ENCODE data around the gene GOLGA1.
A peak's percentile ranks its signal among the peaks of the same experiment; 100 is the strongest.
"Not testable (repeated sequence)": the region's sequence is repeated elsewhere in the genome, so short reads cannot be mapped to it uniquely, and the experiment has no call there.

GOLGA1 gene

DNA sequence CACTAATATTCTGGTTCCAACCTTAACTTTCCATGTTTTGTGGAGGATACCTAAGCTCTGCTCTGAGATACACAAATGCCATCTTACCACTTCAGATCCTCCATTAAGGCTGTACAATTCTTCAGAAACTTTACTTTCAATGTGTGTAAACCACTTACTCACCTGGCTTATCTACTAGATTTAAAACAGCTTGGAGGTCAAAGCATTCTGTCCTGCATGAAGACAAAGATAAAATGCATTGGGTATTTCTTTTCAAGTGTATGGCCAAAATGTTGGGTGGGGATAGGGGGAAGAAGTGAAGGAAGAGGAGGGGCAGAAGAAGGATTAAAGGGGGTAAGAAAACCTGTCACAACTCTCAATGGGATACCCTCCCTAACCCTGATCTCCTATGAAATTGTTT, 939 bp downstream of the GOLGA1 start:
- DNase-seq (ENCODE audit: low spot score), result peak; percentile 11

DNA sequence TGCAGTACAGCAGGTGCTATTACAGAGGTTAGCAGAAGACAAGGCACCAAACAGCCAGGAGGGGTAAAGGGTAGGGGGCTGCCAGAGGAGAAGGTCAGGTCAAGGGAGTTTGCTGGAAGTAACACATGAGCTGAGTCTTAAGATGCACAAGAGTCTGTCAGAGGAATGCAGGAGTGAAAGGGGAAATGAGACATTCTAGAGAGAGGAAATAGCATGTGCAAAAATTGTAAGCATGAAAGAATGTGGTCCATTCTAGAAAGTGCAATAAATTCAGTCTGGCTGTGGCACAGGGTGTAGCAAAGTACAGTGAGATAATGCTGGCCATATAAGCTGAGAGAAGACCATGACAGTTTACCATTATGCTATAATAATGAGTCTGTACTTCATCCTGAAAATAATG, 6.6 kb downstream of the GOLGA1 start:
- no peak for DNase-seq (ENCODE audit: low spot score)

DNA sequence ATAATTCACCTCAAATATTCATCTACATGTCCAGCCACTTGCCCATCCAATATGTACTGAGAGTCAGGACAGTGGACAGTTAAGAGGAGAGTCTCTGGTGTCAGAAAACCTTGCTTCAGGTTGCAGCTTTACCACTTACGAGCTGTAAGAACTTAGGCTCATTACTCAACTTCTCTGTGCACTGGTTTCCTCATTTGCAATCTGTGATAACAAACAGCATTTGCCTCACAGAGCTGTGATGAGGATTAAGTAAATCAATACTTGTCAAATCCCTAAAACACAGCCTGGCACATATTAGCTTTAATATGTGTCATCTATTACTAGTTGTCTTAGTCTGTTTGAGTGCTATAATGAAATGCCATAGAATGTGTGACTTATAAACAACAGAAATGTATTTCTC, 8.6 kb downstream of the GOLGA1 start:
- no peak for DNase-seq (ENCODE audit: low spot score)

DNA sequence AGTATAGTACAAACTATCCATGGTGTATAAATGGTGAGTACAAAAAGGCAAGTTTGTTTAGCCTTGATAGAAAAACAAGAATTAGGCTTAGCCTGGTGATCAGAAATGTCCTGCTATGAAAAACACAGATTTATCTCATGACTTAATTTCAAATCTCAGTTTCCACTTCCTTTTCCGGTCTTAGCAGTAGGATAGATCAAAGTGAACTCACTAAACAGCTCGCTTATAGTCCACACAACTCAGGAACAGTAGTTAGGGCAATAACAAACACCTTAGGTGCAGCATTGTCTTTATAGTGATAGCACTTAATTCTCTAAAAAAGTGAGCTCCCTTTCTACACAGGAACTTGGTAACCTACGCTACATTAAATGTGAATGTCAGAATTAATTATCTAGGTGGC, 11.4 kb downstream of the GOLGA1 start:
- DNase-seq (ENCODE audit: low spot score), result no peak

DNA sequence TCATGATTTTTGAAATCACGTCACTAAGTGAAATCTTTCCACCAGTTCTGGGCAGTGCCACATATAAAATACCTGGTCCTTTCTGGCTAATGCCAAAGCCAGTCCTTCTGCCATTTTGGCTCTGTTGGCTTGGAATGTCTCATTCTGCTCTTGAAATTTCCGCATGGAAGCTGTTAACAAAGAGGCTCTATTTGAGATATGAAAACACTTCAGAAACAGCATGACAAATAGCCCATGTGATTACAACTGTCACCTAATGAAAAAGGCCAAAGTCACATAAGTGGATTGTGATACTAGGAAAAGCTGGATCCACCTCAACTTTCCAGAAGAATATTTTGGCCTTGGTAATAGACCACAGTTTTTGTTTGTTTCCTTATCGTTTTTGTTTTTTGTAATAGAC, 12.8 kb downstream of the GOLGA1 start:
- no peak for DNase-seq (ENCODE audit: low spot score)

DNA sequence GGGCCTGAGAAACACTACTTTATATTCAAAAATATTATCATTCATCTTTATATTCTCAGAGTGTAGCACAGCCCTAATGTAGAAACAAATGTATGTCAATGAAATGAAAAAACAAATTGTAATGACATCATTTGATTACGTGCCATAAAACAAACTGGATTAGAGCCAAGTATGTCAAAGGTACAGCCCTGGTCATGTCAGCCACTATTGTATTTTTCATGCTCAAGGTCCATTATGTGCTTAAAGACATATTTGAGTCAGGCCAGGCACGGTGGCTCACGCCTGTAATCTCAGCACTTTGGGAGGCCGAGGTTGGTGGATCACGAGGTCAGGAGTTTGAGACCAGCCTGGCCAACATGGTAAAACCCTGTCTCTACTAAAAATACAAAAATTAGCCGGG, 20.5 kb downstream of the GOLGA1 start:
- DNase-seq (ENCODE audit: low spot score), result not testable (repeated sequence)

DNA sequence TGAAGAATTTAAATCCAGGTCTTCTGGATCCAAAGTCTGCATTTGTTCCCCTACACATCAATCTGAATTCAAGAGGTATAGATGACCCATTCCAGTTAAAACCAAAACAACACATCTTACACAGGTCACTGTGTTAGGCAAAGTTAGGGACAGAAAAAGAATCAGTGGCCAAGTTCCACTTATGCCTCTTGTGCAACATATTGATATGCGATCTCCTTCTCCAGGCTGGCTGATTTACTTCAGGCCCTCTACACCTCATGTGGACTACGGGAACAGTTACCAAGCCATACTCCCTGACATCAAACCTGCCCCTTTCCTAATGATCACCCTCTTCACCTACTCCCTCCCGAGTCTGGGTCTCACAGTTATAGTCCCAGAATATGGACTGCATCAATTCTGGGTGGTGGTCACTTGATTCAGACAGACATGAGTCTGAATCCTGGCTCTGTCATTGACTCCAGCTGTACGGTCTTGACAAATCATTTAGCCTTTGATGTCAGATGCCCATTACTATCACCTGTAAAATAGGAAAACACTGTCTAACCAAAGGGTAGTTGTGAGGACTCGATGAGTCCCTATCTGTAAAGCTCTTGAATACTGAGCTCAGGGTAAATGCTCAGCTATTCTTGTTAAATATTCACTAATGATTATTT, 26.0 kb downstream of the GOLGA1 start:
- DNase-seq (ENCODE audit: low spot score), result no peak

DNA sequence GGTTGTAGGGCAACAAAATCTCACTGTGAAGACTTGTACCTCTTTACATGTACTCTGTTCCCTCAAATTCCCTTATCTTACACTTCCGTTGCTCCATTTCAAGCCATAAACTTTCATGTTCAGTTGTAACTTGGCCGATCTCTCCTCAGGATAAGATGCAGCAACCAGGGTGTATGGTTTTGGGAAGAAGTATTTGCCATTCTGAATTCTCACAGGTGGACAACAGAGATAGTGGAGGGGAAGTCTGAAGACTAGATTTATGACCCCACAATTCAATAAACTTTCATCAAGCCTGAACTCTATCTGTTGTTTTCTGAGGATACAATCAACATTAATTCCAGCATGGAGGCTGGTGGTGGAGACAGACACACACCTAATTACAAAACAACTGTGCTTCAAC, 27.5 kb downstream of the GOLGA1 start:
- no peak for DNase-seq (ENCODE audit: low spot score)

DNA sequence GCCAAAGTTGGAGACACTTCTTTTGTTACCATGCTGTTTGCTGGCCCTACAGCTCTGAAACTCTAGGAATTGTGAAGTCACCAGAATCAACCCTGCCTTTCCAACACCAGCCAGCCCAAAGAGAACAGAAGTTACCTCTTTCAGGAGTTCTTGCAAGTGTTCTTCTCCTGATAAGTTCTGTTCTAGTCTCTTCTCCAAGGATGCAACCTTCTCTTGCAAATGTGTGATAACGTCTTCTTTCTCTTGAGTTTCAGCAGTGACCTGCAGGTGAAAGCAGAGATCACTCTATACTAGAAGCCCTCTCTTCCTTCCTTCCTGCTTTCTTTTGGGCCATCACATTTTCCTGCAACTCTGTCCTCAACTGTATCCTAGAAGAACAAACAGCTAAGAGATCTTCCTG, 29.1 kb downstream of the GOLGA1 start:
- no peak for DNase-seq (ENCODE audit: low spot score)

DNA sequence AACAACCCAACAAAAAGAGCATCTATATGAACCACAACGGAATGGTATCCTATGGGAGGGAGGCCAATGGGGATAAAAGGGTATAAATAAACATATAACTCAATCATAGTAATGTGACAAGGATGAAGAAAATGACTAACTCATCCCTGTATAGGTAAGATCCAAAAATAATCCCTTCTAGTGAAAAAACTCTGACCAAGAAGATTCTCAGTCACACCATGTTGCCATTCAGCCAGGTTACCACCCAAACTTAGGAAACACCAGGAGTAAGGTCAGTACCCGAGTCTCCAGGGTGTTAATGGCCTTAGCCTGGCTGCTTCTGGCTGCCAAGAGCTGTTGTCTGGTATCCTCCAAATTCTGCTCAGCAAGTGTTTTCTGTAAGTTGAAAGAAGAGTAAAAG, 32.8 kb downstream of the GOLGA1 start:
- DNase-seq (ENCODE audit: low spot score), result no peak

DNA sequence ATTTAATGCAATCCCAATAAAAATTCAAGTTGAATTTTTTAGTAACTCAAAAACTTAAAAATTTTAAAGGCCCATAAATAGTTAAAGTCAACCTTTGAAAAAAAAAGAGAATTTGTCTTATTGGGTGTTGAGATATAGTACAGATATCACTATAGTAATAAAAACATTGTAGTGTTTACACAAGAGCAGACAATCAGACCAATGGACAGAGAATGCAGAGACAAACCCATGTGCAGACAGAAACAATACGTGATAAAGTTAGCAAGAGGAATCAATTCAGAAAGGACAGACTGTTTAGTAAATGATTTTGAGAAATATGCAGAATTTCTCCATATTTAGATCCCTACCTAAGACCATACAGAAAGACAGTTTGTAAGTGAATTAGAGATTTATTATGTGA, 33.9 kb downstream of the GOLGA1 start:
- no peak for DNase-seq (ENCODE audit: low spot score)

DNA sequence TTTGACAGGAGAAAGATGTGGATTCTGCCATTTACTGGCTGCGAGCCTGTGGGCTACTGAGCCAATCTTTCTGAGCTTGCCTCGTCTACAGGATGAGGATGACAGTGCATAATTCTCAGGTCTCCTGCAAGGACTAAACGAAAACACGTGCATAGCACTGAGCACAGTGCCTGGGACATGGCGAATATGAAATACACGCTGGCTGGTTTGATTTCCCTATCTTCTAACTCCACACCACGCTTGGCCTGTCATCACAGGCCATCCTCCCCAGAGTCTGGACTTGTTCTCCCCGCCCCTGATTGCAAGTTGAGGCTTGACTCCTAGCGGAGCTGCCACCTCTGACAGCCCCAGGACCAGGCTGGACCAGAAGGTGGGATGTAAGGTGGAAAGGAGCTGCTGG, 41.0 kb downstream of the GOLGA1 start:
- no peak for DNase-seq (ENCODE audit: low spot score)

DNA sequence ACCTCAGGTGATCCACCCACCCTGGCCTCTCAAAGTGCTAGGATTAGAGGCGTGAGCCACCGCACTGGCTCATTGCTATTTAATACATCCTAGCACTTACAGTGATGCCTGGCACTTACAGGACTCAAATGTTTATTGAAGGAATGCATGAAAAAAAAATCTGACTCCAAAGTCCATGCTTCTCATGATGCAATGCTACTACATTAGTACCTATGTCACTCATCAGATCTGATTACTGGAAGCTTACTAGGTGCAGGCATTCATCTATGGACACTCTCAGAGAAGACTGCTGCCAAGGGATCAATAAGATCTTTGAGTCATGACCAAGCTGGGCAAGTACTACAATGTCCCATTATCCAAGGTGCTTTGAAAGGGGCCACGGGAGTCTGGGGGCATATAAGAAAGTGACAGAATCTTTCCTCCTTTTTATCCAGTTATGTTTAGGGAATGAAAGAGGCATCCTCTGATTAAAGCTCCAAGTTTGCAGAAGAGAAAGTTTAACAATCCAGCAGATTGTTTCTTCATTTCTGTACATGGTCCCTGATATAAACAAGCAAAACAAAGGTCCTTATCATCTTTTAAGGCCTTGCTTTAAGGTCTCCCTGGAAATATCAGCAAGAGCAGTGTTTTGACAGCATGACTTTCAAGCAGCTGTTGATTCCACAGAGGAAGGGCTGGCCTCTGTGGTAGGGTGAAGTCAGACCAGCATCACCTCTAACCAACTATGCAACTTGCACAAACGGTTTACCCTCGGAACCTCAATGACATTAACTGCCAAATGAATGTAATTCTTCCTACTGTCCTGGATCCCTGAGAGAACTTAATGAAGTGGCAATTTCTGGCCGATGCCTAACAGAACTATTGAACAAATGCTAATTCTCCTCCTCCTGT, 43.1 kb downstream of the GOLGA1 start:
- DNase-seq (ENCODE audit: low spot score), result no peak

DNA sequence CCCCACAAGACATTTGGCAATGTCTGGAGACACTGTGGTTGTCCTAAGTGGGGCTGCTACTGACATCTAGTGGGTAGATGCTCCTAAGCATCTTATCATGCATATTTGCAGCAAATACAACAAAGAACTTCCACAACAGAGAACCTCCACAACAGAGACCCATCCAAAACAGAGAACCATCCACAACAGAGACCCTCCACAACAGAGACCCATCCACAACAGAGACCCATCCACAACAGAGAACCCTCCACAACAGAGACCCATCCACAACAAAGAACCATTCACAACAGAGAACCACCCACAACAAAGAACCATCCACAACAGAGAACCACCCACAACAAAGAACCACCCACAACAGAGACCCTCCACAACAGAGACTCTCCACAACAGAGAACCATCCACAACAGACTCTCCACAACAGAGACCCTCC, 46.1 kb downstream of the GOLGA1 start:
- peak; percentile 36 for DNase-seq (ENCODE audit: low spot score)

DNA sequence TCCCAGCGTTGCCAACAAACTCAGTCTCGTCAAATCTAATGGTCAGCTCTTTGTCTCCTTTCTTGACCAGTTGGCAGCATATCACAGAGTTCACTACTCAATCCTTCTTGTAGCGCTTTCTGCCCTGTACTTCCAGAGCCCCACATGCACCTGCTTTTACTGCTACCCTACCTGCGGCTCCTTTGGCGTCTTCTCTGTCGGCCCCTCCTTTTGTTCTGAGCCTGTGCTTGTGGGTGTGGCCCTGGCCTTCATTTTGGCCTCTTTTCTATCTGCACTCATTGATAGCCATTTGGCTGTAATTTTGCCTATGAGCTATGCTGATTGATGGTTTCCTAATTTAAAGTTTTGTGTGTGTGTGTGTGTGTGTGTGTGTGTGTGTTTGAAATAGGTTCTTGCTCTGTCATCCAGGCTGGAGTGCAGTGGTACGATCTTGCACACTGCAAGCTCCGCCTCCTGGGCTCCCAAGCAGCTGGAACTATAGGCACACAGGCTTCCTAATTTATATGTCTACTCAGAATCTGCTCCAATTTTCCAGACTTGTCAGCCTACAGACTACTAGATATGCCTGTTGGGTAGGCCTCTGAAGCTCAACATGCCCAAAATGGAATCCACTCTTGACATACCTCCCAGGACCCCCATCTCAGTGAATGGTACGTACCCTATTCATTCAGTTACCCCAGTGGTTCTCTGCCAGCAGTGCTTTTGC, 46.7 kb downstream of the GOLGA1 start:
- no peak for DNase-seq (ENCODE audit: low spot score)

DNA sequence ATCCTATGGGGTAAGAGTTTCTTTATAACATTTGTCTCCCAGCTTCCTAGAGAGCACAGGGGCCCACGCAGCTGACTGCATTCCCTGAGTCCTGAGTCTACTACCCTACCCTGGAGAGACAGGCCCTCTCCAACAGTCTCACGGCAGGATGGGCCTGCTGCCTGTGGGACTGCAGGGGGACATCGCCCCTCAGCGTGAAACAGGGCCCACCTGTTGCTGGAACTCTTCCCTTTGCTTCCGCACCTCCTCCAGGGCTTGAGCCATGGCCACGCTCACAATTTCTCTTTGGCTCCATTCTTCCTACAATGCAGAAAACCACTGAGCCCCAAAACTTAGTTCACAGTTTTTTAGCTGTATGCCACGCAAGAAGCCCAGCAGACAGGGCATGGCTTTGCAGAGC, 50.7 kb downstream of the GOLGA1 start:
- DNase-seq (ENCODE audit: low spot score), result no peak

DNA sequence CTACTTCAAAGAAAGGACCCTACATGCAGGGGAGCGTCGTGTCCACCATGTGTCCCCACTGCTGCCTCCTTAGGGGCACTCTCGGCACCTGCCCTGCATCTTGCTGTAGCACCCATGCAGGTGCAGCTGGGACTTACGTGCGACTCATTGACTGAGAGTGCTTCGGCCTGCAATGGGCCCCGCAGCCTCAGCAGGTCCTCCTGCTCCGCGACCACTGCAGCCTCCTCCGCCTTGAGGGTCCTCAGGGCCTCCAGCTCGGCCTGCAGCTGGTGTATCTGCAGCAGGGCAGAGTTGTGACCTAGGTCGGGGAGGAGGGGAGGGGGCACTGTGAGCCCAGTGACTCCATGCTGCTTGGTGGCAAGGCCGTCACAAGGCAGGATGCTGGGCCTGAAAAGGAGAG, 51.9 kb downstream of the GOLGA1 start:
- no peak for DNase-seq (ENCODE audit: low spot score)

DNA sequence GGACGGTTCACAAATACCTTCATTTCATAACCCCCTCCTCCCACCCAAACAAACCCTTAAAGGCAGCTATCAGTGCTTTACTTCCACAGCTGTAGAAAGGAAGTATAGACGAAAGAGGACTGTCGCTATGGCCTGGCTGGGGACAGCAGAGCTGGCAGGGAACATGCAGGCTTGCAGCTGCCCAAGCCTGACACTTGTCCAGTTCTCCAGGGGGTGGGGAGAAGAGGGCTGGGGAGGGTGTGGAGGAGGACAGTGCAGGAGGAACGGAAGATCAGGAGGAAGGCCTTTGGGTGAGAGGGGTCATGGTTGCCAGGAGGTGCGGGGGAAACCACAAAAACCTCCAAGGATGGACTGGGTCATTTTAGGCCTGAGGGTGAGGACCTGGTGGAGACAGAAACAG, 53.1 kb downstream of the GOLGA1 start:
- DNase-seq (ENCODE audit: low spot score), result no peak

DNA sequence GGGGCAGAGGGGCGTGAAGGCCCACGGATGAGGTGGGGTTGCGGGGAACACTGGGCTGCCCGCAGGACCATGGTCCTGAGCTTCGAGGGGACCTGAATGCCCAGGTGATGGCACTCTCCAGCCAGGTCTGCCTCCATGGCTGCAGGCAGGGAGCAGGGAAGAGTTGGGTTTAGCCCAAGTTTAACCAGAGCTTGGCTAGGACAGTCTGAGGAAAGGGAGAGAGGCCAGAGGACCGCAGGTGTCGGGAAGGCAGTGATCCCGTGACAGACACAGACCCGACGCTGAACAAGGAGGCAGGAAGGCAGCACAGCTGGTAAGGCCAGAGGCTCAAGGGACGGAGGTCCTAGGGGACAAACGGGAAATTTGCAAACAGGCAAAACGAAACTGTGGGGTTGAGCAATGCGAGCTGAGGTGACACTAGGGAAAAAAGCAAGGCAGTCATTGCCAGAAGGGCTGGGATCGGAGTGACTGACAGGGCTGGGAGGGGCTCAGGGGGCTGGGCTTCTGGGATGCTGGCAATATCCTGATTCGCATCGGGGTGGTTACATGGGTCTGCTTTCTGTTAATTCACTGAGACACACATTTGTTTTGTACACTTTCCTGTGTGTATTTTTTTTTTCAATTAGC, 53.9 kb downstream of the GOLGA1 start:
- no peak for DNase-seq (ENCODE audit: low spot score)

DNA sequence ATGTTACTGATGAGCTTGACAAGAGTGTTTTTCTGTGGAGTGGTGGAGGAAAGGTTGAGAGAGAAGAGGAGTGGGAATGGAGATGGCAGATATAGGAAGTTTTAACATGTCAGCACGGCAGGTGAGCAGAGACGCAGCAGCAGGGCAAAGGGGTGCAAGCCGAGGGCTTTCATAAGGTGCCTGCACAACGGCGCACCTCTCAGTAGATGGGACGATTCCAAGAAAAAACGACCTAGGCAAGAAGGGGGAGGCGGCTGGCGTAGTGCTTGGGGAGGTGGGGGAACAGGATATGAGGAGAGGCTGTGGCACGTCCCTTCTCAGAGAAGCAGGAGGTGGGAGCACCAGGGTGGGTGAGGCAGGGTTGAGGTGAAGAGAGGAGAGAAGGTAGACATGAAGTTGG, 54.4 kb downstream of the GOLGA1 start:
- DNase-seq (ENCODE audit: low spot score), result no peak

DNA sequence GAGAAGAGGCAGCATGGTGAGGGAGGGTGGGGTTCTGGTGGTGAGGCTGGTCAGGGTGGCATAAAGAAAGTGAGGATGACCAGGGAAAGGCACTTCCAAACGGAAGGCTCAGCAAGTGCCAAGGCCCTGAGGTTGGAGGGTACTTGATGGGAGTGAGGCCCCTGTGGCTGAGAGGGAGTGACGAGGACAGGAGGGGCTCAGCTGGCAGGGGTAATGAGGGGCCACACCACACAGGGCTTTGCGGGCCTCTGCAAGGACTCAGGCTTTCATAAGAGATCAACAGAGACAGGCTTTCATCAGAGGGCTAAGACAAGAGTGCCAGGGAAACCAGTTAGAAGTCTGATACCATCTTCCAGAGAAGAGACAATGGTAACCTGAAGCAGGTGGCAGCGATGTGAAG, 55.3 kb downstream of the GOLGA1 start:
- no peak for DNase-seq (ENCODE audit: low spot score)

DNA sequence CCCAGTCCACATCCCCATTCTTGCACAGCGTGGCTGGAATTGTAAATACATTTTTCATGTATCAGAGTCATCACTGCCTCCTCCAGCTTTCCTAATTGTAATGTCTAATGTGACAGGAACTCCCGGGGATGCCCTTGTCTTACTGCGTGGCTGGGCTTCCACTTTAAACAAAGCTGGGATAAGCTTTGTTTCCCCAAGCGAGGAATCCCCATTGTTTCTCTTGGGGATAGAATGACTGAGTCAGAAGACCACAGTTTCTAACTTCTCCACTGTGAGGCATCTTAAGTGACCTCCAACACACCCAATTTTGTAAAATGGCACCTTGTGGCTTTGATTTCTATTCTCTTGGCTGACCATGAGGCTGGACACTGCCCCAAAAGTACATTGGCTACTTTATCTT, 56.5 kb downstream of the GOLGA1 start:
- no peak for DNase-seq (ENCODE audit: low spot score)

DNA sequence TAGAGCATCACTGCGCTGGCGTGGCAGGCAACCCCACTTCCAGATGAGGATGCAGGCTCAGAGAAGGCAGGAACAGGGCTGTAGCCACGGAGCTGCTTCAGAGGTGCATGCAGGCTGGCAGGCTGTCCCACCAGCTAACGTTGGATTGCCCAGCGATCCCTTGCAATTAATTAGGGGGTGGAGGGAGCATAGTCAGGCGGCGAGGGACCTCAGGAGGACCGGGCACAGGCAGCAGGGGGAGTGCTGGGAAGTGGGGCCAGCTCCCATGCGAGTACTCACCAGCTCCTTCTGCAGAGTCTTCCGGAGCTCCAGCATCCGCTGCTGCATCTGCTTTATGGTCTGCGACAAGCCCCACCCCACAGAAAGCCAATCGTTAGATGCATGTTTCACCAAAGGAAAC, 58.7 kb downstream of the GOLGA1 start:
- DNase-seq (ENCODE audit: low spot score), result peak; percentile 48

Measured in iPS-NIHi11 (cell line).